Measurements from ENCODE around the gene TP53AIP1. TPM values are rescaled to one million over a fixed set of nuclear protein-coding genes. Genes with fewer than 3 reads are reported as not detected.

TP53AIP1 gene
- total RNA-seq, 1 donor from 2014 or later = not detected

GRCh38 chr11:128916681-128917080, 26.0 kb downstream of the TP53AIP1 start:
- peaks cover 22% of the 10 kb centered on the region for H3K4me1 Mint-ChIP-seq
- peaks cover 20% of the 10 kb centered on the region for H3K27me3 Mint-ChIP-seq (ENCODE audit: insufficient read depth, low read depth)
- H3K79me2 ChIP-seq (ENCODE audit: low read depth) = no peaks in the 10 kb centered on the region
- no peak overlapping the region for H3K9ac ChIP-seq
- no peaks in the 10 kb centered on the region for H4K20me1 ChIP-seq (ENCODE audit: low read depth)
- no peaks in the 10 kb centered on the region for H3K36me3 Mint-ChIP-seq
- H3K9me3 Mint-ChIP-seq = peaks cover 11% of the 10 kb centered on the region
- no peak overlapping the region for H2AFZ ChIP-seq (replicated peaks)
- H3K4me2 ChIP-seq = no peak overlapping the region
- H3K4me3 ChIP-seq = no peak overlapping the region
- no peak for TF ChIP-seq EZH2phosphoT487 (IDR thresholded peaks at IDR 0.05)
- TF ChIP-seq CTCF (IDR thresholded peaks at IDR 0.05) = no peak
- no peak for TF ChIP-seq EZH2 (IDR thresholded peaks at IDR 0.05)
- H3K4me1 ChIP-seq = peaks cover 4% of the 10 kb centered on the region
- H3K9me3 ChIP-seq (ENCODE audit: low read depth) = no peaks in the 10 kb centered on the region
- H3K27ac ChIP-seq = no peak overlapping the region
- DNase-seq (ENCODE audit: low spot score) = no peak
- H3K27me3 ChIP-seq = no peaks in the 10 kb centered on the region
- H3K27ac Mint-ChIP-seq = no peak overlapping the region
- H3K36me3 ChIP-seq = no peaks in the 10 kb centered on the region
- H3F3A ChIP-seq (ENCODE audit: low read depth) = no peaks in the 10 kb centered on the region
- H3K4me3 Mint-ChIP-seq = no peak overlapping the region

- Mint-ChIP-seq H3K36me3 (no peaks in the 10 kb centered on the region), H3K9me3 (peaks cover 13% of the 10 kb centered on the region), H3K4me3 (peak overlapping the region; percentile 7), H3K4me1 (peaks cover 22% of the 10 kb centered on the region), H3K27me3 (ENCODE audit: insufficient read depth, low read depth) (peaks cover 15% of the 10 kb centered on the region), H3K27ac (no peak overlapping the region)
- H3F3A ChIP-seq (ENCODE audit: low read depth) = no peaks in the 10 kb centered on the region
- H3K9me3 ChIP-seq (ENCODE audit: low read depth) = no peaks in the 10 kb centered on the region
- H4K20me1 ChIP-seq (ENCODE audit: low read depth) = no peaks in the 10 kb centered on the region
- peaks cover 4% of the 10 kb centered on the region for H3K4me1 ChIP-seq
- no peak overlapping the region for H3K9ac ChIP-seq
- no peak overlapping the region for H2AFZ ChIP-seq (replicated peaks)
- H3K4me3 ChIP-seq = no peak overlapping the region
- no peak overlapping the region for H3K27ac ChIP-seq
- no peaks in the 10 kb centered on the region for H3K36me3 ChIP-seq
- TF ChIP-seq EZH2phosphoT487 (IDR thresholded peaks at IDR 0.05) (no peak), CTCF (IDR thresholded peaks at IDR 0.05) (no peak), EZH2 (IDR thresholded peaks at IDR 0.05) (no peak)
- DNase-seq (ENCODE audit: low spot score) = no peak
- H3K27me3 ChIP-seq = no peaks in the 10 kb centered on the region
- no peaks in the 10 kb centered on the region for H3K79me2 ChIP-seq (ENCODE audit: low read depth)
- H3K4me2 ChIP-seq = no peak overlapping the region
These were observed 26.6 kb downstream of the TP53AIP1 start for GRCh38 chr11:128916037-128916572.

- no peaks in the 10 kb centered on the region for H3K36me3 Mint-ChIP-seq
- peaks cover 22% of the 10 kb centered on the region for H3K4me1 Mint-ChIP-seq
- no peak overlapping the region for H3K4me3 Mint-ChIP-seq
- H3K36me3 ChIP-seq = no peaks in the 10 kb centered on the region
- peaks cover 10% of the 10 kb centered on the region for H3K27me3 Mint-ChIP-seq (ENCODE audit: insufficient read depth, low read depth)
- no peak overlapping the region for H3K9ac ChIP-seq
- H3F3A ChIP-seq (ENCODE audit: low read depth) = no peaks in the 10 kb centered on the region
- H3K9me3 ChIP-seq (ENCODE audit: low read depth) = no peaks in the 10 kb centered on the region
- H3K79me2 ChIP-seq (ENCODE audit: low read depth) = no peaks in the 10 kb centered on the region
- no peak overlapping the region for H3K4me3 ChIP-seq
- no peaks in the 10 kb centered on the region for H4K20me1 ChIP-seq (ENCODE audit: low read depth)
- H3K27ac Mint-ChIP-seq = peak overlapping the region; percentile 24
- no peaks in the 10 kb centered on the region for H3K4me1 ChIP-seq
- no peak overlapping the region for H3K4me2 ChIP-seq
- no peak for TF ChIP-seq EZH2 (IDR thresholded peaks at IDR 0.05)
- no peak for TF ChIP-seq EZH2phosphoT487 (IDR thresholded peaks at IDR 0.05)
- TF ChIP-seq CTCF (IDR thresholded peaks at IDR 0.05) = no peak
- H3K9me3 Mint-ChIP-seq = peaks cover 12% of the 10 kb centered on the region
- H3K27me3 ChIP-seq = no peaks in the 10 kb centered on the region
- H3K27ac ChIP-seq = no peak overlapping the region
- no peak for DNase-seq (ENCODE audit: low spot score)
- H2AFZ ChIP-seq (replicated peaks) = no peak overlapping the region
These were observed 27.5 kb downstream of the TP53AIP1 start for GRCh38 chr11:128915149-128915521.
